Fibroblast of skin of abdomen (primary cell): ENCODE results near the gene INF2.
"Not testable (repeated sequence)": the region's sequence is repeated elsewhere in the genome, so short reads cannot be mapped to it uniquely, and the experiment has no call there.

ENCODE experiments used
- DNase-seq: peaks from one replicate; pipeline ENCODE4 v3.0.0-alpha.2; 2013

INF2 gene

DNA sequence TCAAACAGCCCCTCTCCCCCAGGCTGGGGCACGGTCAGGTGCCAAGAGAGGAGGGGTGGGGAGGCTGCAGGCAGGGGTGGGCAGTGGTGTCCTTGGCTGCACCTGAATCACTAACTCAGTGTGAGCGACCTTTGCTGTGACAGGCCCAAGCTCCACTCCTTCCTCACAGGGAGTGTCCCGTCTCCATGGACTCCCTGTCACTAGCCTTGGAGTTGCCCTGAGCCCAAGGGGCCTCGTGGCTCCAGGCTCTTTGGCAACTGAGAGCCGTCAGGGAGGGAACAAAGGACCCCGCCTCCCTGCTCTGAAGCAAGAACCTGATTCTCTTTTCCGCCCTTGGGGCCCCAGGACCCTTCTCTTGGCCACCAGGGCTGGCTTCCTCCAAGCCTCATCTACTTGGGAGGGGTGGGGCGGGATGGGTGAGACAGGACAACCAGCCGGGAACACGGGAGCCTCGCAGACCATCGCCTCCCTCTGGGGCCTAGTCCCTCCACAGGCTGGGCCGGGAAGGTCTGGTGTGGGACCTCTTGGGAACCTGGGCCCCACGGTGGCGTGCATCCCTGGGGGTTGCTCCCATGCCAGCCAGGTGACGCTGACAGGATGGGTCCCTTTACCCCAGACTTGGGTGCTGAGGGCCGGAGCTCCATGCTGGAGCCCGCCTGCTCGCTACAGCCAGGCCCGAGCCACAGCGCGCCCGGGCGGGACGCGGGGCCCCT is 33.7 kb downstream of the INF2 start:
- DNase-seq: no peak

DNA sequence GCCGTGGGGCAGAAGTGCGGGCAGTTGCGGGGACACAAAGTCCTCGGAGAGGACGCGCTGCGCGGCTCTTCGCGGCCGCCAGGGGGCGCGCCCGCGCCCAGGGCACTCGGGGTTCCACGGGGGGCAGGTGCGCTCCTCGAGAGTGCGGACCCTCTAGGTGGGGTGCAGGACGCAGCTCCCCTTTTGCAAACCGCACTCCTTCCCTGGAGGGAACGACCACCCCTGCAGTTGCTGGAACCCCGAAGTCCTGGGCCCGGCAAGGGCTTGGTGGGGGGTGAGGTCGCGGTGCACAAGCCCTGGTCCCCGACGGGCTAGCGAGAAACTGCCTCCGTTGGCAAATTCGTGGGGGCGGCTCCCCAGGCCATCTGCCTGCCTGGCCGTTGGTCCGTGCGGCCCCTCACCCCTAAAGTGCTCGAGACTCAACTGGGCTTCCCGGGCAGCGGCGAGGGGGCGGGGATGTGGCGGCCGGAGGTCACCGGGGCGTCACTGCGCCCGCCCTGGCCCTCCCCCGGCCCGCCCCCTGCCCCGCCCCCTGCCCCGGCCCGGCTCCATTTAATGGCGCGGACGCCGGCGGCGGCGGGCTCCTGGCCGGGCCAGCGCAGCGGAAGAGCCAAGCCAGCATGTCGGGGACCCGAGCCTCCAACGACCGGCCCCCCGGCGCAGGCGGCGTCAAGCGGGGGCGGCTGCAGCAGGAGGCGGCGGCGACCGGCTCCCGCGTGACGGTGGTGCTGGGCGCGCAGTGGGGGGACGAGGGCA is 34.4 kb downstream of the INF2 start, which contains the start of gene ADSS1:
Gene ADSS1, plus strand, starts transcription at position 579 of the 756 bp plus-strand sequence. Its CDS starts 42 bp downstream, at position 621.
- DNase-seq: peak; percentile 22

DNA sequence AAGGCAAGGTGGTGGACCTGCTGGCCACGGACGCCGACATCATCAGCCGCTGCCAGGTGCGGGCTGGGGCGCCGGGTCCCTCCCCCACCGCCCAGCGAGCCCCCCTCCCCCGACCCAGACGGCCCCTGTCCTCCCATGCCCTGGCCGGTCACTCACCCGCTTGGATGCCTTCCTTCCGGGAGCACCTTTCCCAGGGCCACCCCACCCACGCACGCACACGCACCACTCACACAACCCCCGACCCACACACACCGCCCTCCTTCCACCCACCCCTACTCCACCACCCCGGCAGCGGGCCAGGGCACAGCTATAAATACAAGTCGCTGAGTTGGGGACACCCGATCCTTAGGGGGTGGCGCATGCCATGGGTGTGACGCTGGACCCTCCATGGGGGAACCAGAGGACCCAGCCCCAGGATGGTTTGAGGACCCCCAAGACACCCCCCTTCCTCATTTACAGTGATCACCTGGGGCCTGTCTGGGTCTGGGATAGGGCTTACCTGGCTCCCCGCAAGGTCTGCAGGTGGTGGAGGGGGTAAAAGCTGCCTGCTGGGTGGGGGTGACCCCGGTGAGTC is 35.1 kb downstream of the INF2 start:
- DNase-seq: no peak

DNA sequence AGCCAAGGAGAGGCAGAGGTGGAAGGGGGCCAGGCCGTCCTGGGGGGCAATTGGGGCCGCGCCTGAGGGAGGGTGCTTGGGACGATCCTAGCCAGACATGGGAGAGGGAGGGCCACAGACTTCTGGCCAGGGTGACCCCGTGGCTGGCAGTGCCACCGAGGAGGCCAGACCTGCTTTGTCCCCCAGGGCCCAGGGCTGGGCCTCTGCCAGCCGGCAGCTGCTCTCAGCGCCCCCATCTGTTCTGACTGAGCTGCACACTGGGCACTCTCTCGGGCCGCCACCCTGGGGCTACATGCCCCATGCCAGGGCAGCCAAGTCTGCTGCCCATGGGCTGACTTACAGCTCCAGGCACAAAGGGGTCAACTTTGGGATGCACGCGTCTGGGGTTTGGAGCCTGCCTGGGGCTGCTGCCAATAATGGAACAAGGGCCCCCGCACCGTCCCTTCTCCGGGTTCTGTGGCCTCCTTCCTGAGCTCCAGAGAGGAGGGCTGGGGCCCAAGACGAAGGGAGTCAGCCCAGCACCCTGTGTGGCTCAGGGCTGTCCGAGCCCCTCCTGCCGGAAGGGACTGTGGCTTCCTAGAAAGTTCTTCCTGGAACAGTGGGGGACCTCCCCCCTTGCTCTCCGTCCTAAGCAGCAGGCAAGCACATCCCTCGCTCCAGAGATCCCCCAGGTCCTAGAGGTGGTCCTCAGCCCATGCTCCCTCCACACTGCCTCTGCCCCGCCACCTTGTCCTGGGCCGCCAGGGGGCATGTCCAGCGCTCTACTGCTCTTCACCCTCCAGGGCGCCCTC is 35.8 kb downstream of the INF2 start:
- DNase-seq: peak; percentile 49

DNA sequence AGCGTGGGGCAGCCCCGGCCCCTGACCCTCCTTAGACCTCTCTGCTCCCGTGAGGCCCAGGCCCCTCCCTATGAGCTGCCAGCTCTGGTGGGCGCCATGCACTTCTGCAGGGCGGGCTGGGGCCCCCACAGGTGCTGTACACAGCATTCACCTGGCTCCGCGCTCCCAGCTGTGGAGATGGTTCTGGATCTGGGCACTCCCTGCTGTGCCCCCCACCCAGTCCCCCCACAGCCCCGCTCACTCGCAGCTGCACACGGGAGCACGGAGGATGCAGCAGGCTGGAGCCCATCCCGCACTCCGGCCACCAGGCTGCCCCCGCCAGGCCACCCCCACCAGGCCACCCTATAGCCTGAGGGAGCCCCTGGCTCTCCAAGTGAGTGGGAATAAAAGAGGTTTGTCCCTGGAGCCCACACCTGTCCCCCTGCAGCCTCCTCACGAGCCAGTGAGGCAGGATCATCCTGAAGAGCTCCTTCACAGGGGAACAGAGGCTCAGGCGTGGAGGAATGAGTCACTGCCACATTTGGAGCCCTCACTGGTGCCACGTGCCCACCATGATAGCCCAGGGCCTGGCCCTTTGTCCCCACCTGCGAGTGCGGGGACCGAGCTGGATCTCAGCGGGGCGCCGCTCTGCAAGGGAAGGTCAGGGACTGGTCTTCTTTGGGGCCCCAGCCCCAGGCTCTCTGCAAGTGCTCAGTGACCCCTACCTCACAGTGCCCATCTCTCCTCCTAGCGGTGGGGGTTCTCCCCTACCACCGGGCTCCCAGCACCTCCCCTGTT is 36.5 kb downstream of the INF2 start:
- DNase-seq: no peak

DNA sequence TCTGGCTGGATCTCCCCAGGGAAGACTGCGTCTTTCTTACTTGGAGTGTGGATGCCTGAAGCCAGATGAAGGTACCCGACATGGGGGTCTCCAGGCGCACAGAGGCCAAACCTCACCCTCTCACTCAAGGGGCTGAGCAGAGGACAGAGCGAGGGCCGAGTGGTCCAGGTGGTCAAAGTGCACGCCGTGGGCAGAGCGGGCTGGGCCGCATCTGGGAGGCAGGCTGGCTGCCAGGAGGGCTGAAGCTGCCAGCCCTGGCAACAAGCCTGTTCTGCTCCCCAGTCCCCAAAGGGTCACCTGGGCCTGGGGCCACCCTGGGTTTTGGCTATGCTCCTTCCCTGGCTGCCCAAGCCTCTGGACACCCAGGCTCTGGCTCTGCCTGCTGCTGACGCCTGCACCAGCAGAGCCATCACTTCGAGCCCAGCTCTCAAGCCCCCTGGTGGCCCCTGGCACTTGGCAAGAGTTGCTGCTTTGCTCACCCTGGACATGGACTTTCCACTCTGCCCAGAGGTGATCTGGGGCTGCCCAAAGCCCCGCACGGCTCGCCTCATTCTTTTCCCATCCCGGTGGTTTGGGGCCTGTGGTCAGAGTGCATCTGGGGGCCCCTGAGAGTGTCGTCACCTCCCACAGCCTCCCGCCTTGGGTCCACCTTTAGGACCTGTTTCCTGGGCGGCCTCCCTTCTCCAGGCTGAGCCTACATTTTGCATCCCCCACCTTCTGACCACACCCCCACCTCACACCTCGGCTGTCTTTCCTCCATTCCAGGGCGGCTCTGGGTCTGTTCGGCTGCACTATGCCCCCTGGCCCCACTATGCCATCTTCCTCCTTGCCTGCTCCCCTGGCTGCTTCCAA is 37.4 kb downstream of the INF2 start:
- no peak for DNase-seq

DNA sequence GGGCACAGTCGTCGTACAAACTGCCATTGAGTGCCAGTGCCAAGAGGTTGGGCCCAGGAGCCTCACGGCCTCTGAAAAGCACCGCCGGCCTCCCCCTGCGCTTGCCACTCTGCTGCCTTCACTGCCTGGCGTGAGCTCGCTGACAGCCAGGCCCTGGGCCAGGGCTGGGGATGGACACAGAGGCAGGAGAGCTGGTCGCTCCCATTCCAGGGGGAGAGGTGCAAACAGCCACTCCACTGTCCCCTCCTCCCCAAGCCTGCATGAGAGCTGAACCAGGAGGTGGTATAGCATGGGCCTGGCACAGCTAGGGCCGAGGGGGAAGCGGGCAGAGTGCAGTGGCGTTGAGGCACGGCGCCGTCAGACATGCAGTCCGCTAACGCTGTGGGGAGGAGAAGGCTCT is 39.2 kb downstream of the INF2 start:
- no peak for DNase-seq

DNA sequence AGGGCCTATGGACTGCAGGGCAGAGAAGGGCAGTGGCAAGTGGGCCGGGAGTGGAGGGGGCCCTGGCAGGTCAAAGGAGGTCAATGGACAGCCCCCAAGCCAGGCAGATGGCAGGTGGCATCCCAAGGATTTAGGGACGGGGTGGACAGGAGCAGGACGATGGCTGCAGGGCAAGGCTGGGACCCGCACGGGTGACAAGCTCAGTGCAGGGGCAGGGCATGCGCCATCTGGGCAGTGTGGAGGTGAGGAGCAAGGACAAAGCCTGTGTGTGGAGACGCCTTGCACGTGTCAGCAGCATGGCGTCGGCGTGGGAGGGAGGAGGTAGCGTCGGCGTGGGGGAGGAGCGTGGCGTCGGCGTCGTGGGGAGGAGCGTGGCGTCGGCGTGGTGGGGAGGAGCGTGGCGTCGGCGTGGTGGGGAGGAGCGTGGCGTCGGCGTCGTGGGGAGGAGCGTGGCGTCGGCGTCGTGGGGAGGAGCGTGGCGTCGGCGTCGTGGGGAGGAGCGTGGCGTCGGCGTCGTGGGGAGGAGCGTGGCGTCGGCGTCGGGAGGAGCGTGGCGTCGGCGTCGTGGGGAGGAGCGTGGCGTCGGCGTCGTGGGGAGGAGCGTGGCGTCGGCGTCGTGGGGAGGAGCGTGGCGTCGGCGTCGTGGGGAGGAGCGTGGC is 39.9 kb downstream of the INF2 start:
- not testable (repeated sequence) for DNase-seq

DNA sequence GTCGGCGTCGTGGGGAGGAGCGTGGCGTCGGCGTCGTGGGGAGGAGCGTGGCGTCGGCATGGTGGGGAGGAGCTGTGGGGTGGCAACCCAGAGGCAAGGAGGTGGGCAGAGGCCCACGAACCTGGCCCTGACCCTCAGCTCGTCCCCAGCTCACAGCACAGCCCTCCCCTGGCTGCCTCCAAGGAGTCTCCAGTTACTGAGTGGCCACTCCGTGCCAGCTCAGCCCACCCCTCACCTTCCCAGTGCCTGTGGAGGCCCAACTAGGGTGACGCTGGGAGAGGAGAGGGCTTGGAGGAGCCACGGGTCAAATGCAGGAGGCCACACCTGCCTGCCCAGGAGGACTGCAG is 40.4 kb downstream of the INF2 start:
- no peak for DNase-seq

DNA sequence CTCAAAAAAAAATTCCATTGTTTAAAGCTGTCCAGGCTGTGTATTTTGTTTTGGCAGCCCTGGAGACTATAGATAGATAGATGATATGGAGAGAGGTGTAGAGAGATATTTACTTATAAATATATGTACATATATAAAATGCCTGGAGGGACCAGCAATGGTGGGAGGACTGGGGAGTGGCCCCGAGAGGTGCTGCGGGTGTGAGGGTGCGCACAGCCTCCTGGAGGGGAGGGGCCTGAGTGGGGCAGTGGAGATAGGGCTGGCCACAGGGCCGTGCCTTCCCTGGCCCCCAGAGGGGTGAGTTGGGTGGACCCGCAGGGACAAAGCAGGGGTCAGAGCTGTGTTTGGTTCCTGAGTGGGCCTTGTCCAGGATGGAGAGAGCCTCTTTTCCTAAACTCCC is 41.1 kb downstream of the INF2 start:
- no peak for DNase-seq

DNA sequence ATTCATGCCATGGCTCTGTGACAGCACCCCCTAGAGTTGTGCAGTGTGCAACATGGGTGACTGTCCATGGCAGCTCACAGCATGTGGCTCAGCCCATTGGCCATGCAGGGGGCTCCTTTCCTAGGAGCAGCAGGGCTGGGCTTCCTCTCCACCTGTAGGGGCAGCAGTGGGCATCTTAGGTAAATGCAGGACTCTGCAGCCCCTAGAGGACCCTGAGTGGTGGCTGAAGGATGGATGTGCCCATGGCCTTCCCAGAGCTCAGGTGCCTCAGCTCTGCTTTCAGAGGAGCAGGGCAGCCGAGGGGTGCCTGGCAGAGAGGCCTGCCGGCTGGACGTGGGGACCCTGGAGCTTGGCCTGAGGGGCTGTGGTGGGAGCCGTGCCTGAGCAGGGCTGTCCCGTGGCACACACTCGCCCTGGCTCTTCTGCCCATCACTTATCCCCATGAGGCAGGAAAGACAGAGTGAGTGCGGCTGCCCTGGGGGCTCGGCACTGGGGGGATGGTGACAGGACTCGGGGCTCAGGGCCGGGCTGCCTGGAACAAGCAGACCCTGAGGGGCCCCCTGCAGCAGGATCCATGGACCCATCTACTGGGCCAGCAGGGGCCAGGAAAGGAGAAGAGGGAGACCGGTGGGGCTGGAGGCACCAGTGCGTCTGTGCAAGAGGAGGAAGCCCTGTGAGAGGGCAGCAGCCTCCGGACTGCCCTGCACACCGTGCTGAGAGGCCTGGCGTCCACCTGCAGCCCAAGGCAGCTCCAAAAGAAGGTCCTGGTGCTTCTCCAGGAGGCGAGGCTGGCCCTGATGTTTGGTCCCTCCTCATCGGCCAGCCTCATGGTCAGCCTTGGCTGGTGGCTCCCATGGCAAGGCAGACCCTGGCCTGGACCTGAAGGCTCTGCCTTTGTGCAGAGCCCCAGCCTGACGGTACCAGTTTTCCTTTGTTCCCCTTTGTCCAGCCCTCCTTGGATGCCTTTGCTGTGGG is 42.2 kb downstream of the INF2 start:
- no peak for DNase-seq

DNA sequence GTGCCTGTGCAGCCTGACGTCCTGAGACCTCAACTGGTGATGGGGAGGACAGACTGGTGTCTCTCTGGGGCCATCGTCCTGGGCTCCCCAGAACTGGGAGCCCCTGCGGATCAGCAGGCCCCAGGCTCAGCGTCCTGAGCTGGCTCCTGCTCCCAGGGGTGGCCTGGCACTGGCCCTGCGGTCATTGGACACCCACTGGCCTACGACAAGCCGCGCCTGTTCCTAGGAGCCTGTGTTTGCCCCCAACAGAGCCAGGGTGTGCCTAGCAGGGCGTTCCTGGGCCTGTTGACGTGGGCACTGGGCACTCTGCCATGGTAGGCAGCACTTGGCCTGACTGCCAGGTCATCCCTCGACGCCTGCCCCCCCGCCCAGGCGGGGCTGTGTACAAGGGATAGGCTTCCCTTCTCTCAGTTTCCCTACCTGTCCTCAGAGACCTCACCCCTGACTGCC is 43.0 kb downstream of the INF2 start:
- DNase-seq: no peak

DNA sequence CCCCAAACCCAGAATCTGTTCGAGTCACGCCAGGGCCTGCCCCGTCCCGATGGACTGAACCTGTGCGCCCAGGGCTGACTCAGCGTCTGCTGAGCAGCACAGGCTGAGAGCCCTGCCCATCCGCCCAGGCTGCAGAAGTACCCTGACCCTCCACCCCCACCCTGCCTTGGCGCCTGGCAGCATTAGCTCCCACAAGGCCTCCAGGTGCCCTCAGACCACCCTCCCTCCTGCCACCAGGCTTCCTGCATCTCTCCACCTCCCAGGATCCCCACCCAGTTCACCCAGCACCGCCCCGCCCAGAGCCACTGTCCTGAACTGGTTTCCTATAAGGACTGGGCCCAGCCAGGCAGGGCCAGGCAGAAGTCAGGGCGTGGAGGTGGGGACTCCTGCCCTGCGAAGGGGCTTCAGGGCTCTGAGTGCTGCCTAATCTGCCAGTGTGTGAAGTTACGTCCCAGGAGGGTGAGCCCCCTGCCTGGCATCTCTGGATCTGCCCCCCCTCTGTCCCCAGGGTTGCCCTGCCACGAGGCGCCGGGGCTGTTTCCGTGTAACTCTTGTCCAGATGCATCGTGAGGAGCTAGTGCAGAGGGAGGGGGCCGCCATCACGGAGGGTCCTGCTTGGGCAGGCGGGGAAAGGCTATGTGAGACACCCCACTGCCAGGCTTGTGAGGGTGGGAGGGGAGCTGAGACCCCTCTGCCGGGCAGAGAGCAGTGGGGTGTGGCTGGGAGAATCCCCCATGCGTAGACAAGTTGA is 43.7 kb downstream of the INF2 start:
- DNase-seq: no peak

DNA sequence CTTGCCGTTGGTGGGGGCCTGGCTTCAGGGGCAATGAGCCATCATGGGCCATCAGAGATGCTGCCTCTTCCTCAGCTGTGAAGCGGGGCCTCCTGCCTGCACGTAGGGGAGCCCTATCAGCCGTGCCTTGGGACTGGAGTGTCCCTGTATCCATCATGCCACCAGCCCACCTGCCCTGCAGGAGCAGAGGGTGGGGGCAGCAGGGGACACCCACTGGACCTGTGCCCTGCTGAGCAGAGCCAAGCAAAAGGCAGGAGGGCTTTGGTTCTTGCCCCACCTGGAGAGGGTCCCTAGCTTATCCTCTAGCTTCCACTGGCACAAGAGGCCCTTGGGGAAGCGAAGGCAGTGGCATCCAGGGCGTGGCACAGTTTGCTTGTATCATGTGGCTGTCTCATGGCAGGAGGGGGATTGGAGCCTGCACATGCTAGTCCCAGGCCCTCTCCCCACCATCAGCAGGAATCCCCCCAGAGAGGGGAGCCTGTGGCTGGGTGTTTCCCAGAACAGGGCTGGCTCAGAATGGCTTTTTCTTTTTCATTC is 44.7 kb downstream of the INF2 start:
- DNase-seq: no peak

DNA sequence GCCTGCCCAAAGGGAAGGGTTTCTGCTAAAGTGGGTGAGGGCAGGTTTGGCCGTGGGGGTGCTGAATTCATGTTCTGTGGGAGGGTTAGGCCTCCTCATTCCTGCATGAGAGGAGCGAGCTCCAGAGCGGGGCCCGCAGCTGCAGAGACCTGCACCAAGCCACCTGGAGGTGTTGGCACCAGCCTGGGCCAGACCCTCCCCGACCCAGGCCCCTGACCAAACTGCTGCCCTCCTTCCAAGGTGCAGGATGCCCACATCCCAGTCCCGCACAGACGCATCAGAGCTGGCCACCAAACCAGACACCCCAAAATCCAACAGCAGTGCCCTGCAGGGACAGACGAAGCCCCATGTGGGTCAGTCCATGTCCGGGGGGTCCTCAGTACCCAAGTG is 45.2 kb downstream of the INF2 start:
- no peak for DNase-seq

DNA sequence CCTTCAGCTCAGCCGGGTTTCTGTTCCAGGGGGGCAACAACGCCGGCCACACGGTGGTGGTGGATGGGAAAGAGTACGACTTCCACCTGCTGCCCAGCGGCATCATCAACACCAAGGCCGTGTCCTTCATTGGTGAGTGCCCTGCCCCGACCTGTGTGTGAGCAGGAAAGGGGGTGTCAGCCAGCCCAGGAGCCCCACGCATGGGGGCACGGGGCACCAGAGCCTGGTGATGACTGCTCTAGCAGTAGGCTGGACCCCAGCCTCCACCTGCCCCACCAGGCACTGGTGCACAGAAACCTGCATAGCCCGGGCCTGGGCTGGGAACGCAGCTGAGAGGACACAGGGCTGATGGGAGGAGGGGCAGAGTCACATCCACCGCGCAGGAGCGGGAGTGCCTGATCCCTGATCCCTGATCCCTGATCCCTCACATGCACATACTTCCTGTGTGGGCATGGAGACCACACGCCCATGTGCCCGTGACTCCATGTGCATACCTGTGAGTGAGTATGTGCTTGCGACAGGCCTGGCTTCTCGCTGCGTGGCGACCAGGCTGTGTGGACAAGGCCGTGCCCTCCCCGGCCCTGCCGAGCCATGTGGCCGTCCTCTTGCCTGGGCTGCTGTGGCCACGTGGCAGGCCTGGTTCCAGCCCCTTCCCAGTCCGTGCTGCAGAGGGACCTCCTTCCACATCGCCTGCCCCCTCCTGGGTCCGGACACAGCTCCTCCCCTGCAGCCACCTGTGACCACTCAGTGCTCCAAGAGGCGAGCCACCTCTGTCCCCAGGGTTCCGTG is 45.8 kb downstream of the INF2 start:
- no peak for DNase-seq

DNA sequence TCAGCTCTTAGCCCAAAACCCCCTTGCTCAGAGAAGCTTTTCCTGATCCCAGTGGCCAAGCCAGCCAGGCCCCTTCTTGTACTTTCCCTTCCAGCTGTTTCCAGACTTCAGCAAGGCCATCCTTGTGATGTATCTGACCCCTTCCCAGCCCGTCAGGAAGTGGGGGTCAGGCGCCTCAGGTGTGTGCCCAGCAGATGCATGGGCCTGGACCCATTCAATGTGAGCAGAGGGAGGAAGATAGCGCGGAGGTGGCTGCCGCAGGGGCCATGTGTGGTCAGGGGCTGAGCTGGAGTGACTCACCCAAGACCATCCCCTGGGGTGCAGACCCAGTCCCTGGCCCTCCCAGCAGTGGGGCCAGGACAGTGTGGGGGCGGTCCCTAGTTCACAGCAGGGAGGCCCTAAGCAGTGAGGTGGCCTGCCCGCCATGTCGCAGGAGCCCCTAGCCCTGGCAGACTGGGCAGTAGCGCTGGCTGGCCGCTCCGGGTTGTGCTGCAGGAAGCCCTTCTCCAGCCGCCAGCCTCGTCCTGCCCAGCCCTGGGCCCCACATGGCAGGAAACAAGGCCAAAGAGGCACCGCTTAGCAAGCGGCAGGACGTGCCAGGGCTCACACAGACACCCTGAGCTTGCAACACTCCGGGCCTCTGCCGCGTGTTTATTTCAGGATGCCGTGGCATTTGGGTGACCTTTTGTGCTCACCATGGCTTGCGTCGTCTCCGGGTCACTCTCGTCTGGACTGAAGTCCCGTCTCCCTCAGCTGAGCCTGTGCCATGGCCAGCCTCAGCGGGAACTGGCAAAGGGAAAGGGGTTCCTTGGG is 46.6 kb downstream of the INF2 start:
- DNase-seq: peak; percentile 16
